OCI-LY3 (cell line): ENCODE data around the gene ZNF79.

ENCODE experiments used
- H2AFZ ChIP-seq: fragments of 200-600, 300-600 bp; shearing (Covaris generic); 2 replicates; pipeline ENCODE4 v1.6.0; 2014; ENCODE audit warnings: antibody characterized with exemption, low read depth, low read length
- H3K27ac ChIP-seq: fragments of 200-600, 300-600 bp; sonication (generic); 2 replicates; pipeline ENCODE4 v1.5.1; 2014; ENCODE audit warnings: mild to moderate bottlenecking, low read length, moderate library complexity, mixed read lengths
- H3K27me3 ChIP-seq: fragments of 200-600, 300-600 bp; sonication (generic); 2 replicates; pipeline ENCODE4 v1.6.1; 2014; ENCODE audit warnings: low read depth, low read length, mixed read lengths
- H3K36me3 ChIP-seq: fragments of 200-600, 300-600 bp; sonication (generic); replicated peaks from 2 replicates; pipeline ENCODE3; 2014; ENCODE audit warnings: low read depth, low read length, mixed read lengths
- H3K4me1 ChIP-seq: fragments of 300-600, 200-600 bp; sonication (generic); 2 replicates; pipeline ENCODE4 v1.6.1; 2014; ENCODE audit warnings: low read length, mixed read lengths
- H3K4me2 ChIP-seq: fragments of 200-600, 300-600 bp; sonication (generic); 2 replicates; pipeline ENCODE4 v1.6.1; 2014; ENCODE audit warnings: low read length, mixed read lengths
- H3K4me3 ChIP-seq: fragments of 300-600, 200-600 bp; sonication (generic); 2 replicates; pipeline ENCODE4 v1.5.1; 2014; ENCODE audit warnings: antibody characterized with exemption, mild to moderate bottlenecking, low read length, moderate library complexity
- H3K79me2 ChIP-seq: fragments of 300-600, 200-600 bp; shearing (Covaris generic); 2 replicates; pipeline ENCODE4 v1.6.1; 2014; ENCODE audit warnings: mild to moderate bottlenecking, low read length, mixed read lengths
- H3K9ac ChIP-seq: fragments of 300-600, 200-600 bp; shearing (Covaris generic); 2 replicates; pipeline ENCODE4 v1.6.0; 2014; ENCODE audit warnings: mild to moderate bottlenecking, low read length, moderate library complexity
- H3K9me3 ChIP-seq: fragments of 200-600, 300-600 bp; shearing (Covaris generic); 2 replicates; pipeline ENCODE4 v1.6.1; 2014; ENCODE audit warnings: low read length, mixed read lengths; ENCODE audit not compliant: insufficient read depth
- H4K20me1 ChIP-seq: fragments of 200-600, 300-600 bp; sonication (generic); 2 replicates; pipeline ENCODE4 v1.6.1; 2016; ENCODE audit warnings: low read length, mixed read lengths; ENCODE audit not compliant: insufficient read depth
- CTCF ChIP-seq: fragments of 200-600, 300-600 bp; sonication (generic); IDR thresholded peaks from 2 replicates; pipeline ENCODE4 v1.5.1; 2014; ENCODE audit warnings: antibody characterized with exemption, low read length, low read depth
- EZH2phosphoT487 ChIP-seq: fragments of 200-600 bp; shearing (Covaris generic); IDR thresholded peaks from 2 replicates; pipeline ENCODE4 v1.6.1; 2018; ENCODE audit warnings: antibody characterized with exemption, mixed run types, low read depth

Gene ZNF79

GRCh38 chr9:127390563-127390962, 33.6 kb upstream of the ZNF79 start:
- Histone ChIP-seq H3K4me1 (peaks cover 4% of the 10 kb centered on the region; the same call in 1 of the 2 replicates), H2AFZ (no peak overlapping the region), H3K4me3 (no peak overlapping the region), H3K9me3 (no peaks in the 10 kb centered on the region), H3K79me2 (no peaks in the 10 kb centered on the region), H4K20me1 (no peaks in the 10 kb centered on the region), H3K9ac (no peak overlapping the region), H3K27ac (no peak overlapping the region), H3K4me2 (no peak overlapping the region), H3K36me3 (no peaks in the 10 kb centered on the region), H3K27me3 (no peaks in the 10 kb centered on the region)
- no peak for TF ChIP-seq EZH2phosphoT487
- no peak for TF ChIP-seq CTCF

GRCh38 chr9:127392166-127392565, 32.0 kb upstream of the ZNF79 start:
- Histone ChIP-seq H3K36me3 (no peaks in the 10 kb centered on the region), H3K79me2 (no peaks in the 10 kb centered on the region), H3K27ac (no peak overlapping the region), H4K20me1 (no peaks in the 10 kb centered on the region), H3K9ac (no peak overlapping the region), H3K27me3 (no peaks in the 10 kb centered on the region), H3K9me3 (no peaks in the 10 kb centered on the region), H3K4me2 (no peak overlapping the region), H3K4me3 (no peak overlapping the region), H2AFZ (no peak overlapping the region), H3K4me1 (peaks cover 10% of the 10 kb centered on the region)
- TF ChIP-seq EZH2phosphoT487 (no peak), CTCF (no peak)

GRCh38 chr9:127392976-127393375, 31.2 kb upstream of the ZNF79 start:
- Histone ChIP-seq H3K36me3 (no peaks in the 10 kb centered on the region), H3K4me2 (no peak overlapping the region), H3K79me2 (no peaks in the 10 kb centered on the region), H3K27ac (no peak overlapping the region), H3K27me3 (no peaks in the 10 kb centered on the region), H4K20me1 (no peaks in the 10 kb centered on the region), H3K4me1 (peaks cover 10% of the 10 kb centered on the region), H3K4me3 (no peak overlapping the region), H2AFZ (no peak overlapping the region), H3K9ac (no peak overlapping the region), H3K9me3 (no peaks in the 10 kb centered on the region)
- no peak for TF ChIP-seq EZH2phosphoT487
- no peak for TF ChIP-seq CTCF

- Histone ChIP-seq H2AFZ (no peak overlapping the region), H3K27me3 (no peaks in the 10 kb centered on the region), H3K9ac (no peak overlapping the region), H3K79me2 (no peaks in the 10 kb centered on the region), H3K9me3 (no peaks in the 10 kb centered on the region), H4K20me1 (no peaks in the 10 kb centered on the region), H3K36me3 (no peaks in the 10 kb centered on the region), H3K4me2 (no peak overlapping the region), H3K27ac (no peak overlapping the region), H3K4me1 (peaks cover 10% of the 10 kb centered on the region), H3K4me3 (no peak overlapping the region)
- TF ChIP-seq CTCF (no peak), EZH2phosphoT487 (no peak)
Observed at GRCh38 chr9:127393645-127394044, 30.5 kb upstream of the ZNF79 start.
